Skeletal muscle satellite cell (primary cell): Measurements from ENCODE around the gene OR2T11. TPM values are rescaled to one million over a fixed set of nuclear protein-coding genes. Genes with fewer than 3 reads are reported as not detected.
"Not testable (repeated sequence)": the region's sequence is repeated elsewhere in the genome, so short reads cannot be mapped to it uniquely, and the experiment has no call there.

ENCODE experiments used
- H3K27me3 ChIP-seq: 2 replicates; pipeline ENCODE4 v1.7.0; 2013; ENCODE audit warnings: low read length; ENCODE audit not compliant: control insufficient read depth, insufficient read depth
- H3K36me3 ChIP-seq: 2 replicates; pipeline ENCODE4 v1.7.0; 2013; ENCODE audit warnings: mild to moderate bottlenecking, control low read depth, low read length; ENCODE audit not compliant: insufficient read depth
- H3K4me1 ChIP-seq: 2 replicates; pipeline ENCODE4 v1.7.0; 2013; ENCODE audit warnings: low read length; ENCODE audit not compliant: control insufficient read depth, insufficient read depth
- H3K4me2 ChIP-seq: 2 replicates; pipeline ENCODE4 v1.7.0; 2013; ENCODE audit warnings: mild to moderate bottlenecking, low read length
- H3K4me3 ChIP-seq: 2 replicates; pipeline ENCODE4 v1.7.0; 2013; ENCODE audit warnings: low read length
- H3K9ac ChIP-seq: 2 replicates; pipeline ENCODE4 v1.7.0; 2013; ENCODE audit warnings: mild to moderate bottlenecking, low read depth, low read length, moderate library complexity
- H3K9me3 ChIP-seq: replicated peaks from 2 replicates; pipeline ENCODE4 v1.7.0; 2013; ENCODE audit warnings: mild to moderate bottlenecking, control low read depth, low read length
- total RNA-seq: library from RNA; depleted of rRNA; stranded (reverse); fragments of >200 nt; gene quantifications from 2 replicates; pipeline ENCODE4 v1.2.3, GENCODE V29; 2012; rRNA removed

OR2T11 gene, protein sequence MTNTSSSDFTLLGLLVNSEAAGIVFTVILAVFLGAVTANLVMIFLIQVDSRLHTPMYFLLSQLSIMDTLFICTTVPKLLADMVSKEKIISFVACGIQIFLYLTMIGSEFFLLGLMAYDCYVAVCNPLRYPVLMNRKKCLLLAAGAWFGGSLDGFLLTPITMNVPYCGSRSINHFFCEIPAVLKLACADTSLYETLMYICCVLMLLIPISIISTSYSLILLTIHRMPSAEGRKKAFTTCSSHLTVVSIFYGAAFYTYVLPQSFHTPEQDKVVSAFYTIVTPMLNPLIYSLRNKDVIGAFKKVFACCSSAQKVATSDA
- total RNA-seq: not detected in 2 replicates

DNA sequence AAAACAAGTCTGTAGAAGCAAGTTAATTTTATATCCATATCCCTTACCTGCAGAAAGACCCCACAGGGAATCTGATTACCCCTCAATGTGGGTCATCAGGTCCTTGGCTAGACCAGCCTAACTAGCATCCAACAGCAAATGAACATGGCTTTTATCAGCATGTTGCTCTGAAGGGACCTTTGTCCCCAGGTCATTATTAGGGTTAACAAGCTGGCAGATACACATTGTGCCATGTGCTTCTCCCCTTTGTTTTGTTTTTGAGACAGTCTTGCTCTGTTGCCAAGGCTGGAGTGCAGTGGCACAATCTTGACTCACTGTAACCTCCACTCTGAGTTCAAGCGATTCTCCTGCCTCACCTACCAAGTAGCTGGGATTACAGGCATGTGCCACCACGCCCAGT lies at the start of gene OR2T11:
TSS of gene OR2T11 (minus strand) at position 101 of the 400 bp plus-strand sequence. CDS start 7,963 bp downstream, outside the sequence.
- not testable (repeated sequence) for H3K36me3 ChIP-seq, H3K9me3 ChIP-seq, H3K4me1 ChIP-seq, H3K4me3 ChIP-seq, H3K27me3 ChIP-seq, H3K9ac ChIP-seq, H3K4me2 ChIP-seq

DNA sequence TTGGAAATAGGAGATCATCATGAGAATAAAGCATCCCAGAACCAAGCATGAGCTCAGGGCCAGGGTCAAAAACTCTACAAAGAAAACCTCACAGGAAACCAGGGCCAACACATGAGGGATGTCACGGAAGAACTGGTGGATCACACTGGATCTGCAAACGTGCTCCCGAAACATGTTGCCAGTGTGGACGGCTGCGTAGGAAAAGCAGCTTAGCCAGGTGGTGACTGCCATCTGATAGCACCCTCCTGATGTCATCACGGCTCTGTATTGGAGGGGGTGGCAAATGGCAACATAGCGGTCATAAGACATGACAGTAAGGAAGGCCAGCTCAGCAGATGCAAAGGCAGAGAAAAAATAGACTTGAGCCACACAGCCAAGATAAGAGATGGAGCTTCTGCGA lies 46.8 kb upstream of the OR2T11 start:
- no peak overlapping the region for H3K9ac ChIP-seq
- H3K4me2 ChIP-seq: no peak overlapping the region
- no peak overlapping the region for H3K4me3 ChIP-seq
- no peaks in the 10 kb centered on the region for H3K36me3 ChIP-seq
- H3K9me3 ChIP-seq: no peaks in the 10 kb centered on the region
- H3K27me3 ChIP-seq: no peaks in the 10 kb centered on the region
- H3K4me1 ChIP-seq: no peaks in the 10 kb centered on the region

DNA sequence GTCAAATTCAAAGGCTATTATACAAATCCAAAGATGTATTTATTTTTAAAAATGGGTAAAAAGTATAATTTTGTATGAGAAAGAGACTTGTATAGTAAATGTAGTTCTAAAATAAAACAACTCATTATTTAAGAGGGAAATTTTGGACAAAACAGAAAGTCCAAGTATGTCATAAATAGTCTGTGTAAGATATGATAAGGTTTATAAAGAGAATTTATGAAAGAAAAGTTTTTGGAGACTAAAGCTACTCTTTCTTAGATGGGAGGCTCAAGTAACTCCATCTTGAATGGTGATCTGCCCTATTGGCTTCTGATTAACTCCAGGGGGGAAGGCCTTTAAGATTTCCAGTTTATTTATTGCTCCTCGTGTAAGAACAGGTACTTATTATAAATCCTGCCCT lies 35.1 kb upstream of the OR2T11 start:
- H3K27me3 ChIP-seq: no peaks in the 10 kb centered on the region
- no peak overlapping the region for H3K9ac ChIP-seq
- no peak overlapping the region for H3K4me3 ChIP-seq
- H3K9me3 ChIP-seq: no peaks in the 10 kb centered on the region
- H3K36me3 ChIP-seq: no peaks in the 10 kb centered on the region
- no peak overlapping the region for H3K4me2 ChIP-seq
- no peaks in the 10 kb centered on the region for H3K4me1 ChIP-seq

DNA sequence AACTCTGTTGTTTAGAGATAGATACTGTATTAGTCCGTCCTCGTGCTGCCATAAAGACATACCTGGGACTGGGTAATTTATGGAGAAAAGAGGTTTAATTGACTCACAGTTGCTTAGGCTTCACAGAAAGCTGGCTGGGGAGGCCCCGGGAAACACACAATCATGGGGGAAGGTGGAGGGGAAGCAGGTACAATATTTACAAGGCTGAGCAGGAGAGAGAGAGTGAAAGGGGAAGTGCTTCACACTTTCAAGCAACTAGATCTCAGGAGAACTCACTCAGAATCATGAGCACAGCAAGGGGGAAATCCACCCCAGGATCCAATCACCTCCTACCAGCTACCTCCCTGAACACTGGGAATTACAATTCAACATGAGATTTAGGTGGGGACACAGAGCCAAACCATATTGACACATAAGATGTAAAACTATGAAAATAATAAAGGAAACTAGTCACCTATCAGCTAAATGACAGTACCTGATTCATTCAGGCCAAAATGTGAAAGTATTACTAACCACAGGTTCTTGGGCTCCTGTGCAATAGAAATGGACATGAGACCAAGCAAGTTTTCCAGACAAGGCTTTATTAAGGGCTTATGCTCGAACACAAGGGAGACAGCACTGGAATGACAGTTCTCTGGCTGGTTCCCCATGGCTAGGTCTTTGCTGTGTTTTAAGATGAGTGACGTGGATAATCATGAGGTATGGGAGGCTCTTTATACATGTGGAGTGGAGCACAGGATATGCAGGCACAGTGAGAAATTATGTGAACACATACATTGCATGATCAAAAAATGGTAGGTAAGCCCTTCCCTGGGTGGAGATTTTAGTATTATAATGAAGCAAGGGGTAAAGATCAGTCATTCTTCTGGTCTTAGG lies 28.8 kb upstream of the OR2T11 start:
- H3K4me1 ChIP-seq, H3K4me2 ChIP-seq, H3K27me3 ChIP-seq, H3K4me3 ChIP-seq, H3K9me3 ChIP-seq, H3K9ac ChIP-seq, H3K36me3 ChIP-seq: not testable (repeated sequence)

DNA sequence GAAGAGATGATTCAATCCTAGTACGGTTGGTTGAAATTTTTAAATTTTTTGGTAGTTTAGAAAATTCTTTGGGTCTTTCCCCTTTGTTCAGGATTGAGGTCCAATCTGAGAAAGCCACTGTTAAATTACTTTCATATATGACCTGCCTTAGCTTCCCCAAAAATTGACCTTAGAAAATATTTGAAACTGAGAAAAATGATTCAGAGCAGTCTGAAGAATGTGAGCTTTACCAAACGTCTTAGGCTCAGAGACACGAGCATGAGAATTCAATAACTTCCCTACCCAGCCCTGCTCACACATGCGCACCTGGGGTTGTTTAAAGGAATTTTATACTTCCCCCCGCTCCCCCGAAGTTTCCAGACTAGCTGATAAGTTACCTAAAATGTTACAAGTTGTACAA lies 21.9 kb upstream of the OR2T11 start:
- H3K4me3 ChIP-seq, H3K27me3 ChIP-seq, H3K4me2 ChIP-seq, H3K9me3 ChIP-seq, H3K36me3 ChIP-seq, H3K4me1 ChIP-seq, H3K9ac ChIP-seq: not testable (repeated sequence)

DNA sequence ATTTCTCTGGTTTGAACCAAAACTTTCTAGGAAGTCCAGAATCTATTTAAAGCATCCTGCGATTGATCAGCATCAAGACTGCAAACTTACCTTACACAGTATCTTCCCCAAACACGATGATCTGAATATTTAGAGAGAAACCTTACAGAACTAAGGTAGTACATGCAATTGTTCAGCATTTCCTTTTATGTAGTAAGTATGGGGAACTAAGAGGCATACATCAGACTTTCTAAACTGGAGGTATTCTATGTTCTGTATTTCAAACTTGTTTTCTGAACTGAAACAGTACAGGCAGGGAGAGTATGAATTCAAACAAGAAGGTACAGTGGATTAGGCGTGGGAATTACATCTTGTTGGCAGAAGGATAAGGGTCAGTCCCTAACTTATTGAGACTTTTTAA lies 20.5 kb upstream of the OR2T11 start, which contains the start of gene OR2T27:
TSS of gene OR2T27 (minus strand) at position 175 of the 400 bp plus-strand sequence. CDS start 4,644 bp downstream, outside the sequence.
- not testable (repeated sequence) for H3K9ac ChIP-seq, H3K9me3 ChIP-seq, H3K27me3 ChIP-seq, H3K4me1 ChIP-seq, H3K36me3 ChIP-seq, H3K4me3 ChIP-seq, H3K4me2 ChIP-seq

DNA sequence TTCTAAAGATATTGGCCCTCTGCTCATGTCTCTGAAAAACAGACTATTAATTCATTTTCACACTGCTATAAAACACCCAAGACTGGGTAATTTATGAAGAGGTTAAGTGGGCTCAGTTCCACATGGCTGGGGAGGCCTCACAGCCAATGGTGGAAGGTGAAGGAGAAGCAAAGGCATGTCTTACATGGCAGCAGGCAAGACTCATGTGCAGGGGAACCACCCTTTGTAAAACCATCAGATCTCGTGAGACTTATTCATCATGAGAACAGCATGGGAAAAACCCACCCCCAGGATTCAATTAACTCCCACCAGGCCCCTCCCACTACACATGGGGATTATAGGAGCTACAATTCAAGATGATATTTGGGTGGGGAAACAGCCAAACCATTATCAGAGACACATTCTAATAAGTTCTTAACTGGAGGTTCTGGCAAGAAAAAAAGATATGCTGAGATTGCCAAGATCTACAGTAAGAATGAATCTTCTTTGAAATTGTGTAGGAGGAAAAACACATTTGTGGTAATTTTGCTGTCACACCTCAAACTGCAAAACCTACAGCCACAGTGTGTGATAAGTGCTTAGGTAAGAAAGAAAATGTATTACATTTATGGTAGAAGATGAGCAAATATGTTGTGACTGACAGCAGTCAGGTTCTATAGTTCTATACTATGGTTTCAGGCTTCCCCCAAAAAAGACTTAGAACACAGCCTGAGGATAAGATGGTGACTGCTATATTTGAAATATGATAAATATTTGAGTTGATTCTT lies 14.1 kb upstream of the OR2T11 start:
- H3K9me3 ChIP-seq, H3K36me3 ChIP-seq, H3K9ac ChIP-seq, H3K4me1 ChIP-seq, H3K27me3 ChIP-seq, H3K4me3 ChIP-seq, H3K4me2 ChIP-seq: not testable (repeated sequence)

DNA sequence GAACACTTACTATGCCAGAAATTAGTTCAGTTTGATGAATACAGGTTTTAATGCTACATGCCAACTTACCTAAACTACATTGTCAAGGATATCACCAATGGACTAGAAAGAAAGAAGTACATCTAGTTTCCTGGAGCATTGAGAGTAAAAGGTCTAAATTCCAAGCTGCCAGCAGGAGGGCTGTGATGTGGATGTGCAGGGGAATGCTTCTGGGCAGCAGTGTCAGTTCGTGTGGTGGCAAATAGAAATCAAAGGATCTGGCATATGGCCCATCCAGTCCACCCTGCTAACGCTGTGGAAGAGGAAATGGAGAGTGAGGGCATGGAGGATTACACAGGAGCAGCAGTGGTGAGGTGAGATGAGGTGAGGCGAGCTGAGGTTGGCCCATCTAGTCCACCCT lies 10.3 kb upstream of the OR2T11 start, which contains the start of gene OR2T35:
TSS of gene OR2T35 (minus strand) at position 101 of the 400 bp plus-strand sequence. CDS start 6,020 bp downstream, outside the sequence.
- not testable (repeated sequence) for H3K4me2 ChIP-seq, H3K36me3 ChIP-seq, H3K4me3 ChIP-seq, H3K9me3 ChIP-seq, H3K4me1 ChIP-seq, H3K27me3 ChIP-seq, H3K9ac ChIP-seq

DNA sequence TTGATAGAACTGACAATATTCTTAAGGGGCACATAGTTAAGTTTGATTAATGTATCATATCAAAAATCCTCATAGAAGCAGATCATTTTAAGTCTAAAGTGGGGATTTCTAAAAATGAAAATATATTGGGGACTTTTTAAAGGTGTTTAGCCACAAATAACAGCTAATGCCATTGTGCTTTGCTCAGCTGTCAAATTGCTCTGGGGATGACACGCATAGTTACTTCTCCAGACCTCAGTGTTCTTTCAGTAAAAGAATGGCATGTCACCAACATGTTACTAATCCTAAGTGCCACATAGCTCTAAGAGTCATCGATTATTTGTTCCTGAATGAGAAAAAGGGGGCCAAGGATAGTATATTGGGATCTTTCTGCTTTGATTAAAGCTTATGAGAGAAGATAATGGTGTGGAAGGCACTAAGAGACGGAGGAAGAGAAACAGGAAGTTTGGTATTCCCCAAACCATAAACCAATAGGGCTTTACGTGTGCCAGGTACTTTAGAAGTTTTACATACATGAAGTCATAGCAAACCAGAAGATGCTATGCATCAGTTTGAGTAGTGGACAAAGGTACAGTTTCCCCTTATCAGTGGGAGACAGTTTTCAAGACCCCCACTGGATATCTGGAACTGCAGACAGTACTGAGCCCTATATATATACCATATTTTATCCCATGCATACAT lies 8.2 kb upstream of the OR2T11 start:
- not testable (repeated sequence) for H3K9ac ChIP-seq, H3K4me1 ChIP-seq, H3K4me2 ChIP-seq, H3K36me3 ChIP-seq, H3K4me3 ChIP-seq, H3K9me3 ChIP-seq, H3K27me3 ChIP-seq

DNA sequence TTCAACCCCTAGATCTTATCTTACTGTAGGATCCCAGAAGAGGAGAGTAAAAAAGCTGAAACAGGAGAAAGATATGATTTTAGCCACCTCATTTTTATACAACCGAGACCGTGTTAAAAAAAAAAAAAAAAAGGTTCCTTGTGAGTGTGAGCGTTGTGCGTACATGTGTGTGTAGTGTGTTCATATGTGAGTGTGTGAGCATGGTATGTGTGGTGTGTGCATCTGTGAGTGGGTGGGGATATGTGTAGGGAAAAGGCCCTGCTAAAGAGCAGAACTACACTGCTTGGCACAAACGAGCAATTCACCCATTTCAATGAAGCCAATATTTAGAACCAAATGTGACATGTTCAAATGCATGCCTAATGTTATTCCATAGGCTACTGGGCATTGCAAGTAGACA lies 6.7 kb upstream of the OR2T11 start:
- not testable (repeated sequence) for H3K36me3 ChIP-seq, H3K27me3 ChIP-seq, H3K4me1 ChIP-seq, H3K9ac ChIP-seq, H3K9me3 ChIP-seq, H3K4me2 ChIP-seq, H3K4me3 ChIP-seq

DNA sequence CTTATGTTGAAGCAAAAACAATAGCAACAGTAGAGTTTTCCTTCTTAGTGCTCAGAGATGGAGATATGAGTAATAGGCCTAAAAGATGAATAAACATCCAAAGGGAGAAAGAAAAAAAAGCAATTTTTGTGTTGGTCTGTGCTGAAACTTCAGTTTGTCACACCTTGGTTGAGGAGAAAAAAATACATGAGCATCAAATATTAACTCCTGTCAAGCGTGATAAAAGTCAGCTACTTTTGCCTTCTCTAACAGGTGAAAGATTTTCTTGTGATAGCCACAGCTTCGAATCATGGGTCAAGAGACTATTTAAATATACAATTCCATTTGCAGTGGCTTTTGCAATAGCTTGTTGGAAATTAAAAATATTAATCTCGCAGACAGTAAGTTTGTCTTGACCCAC lies 6.0 kb upstream of the OR2T11 start:
- not testable (repeated sequence) for H3K36me3 ChIP-seq, H3K9me3 ChIP-seq, H3K9ac ChIP-seq, H3K27me3 ChIP-seq, H3K4me3 ChIP-seq, H3K4me2 ChIP-seq, H3K4me1 ChIP-seq
